H1 (cell line): ENCODE data around the gene VAV2. TPM values are rescaled to one million over a fixed set of nuclear protein-coding genes. Genes with fewer than 3 reads are reported as not detected.
A peak's percentile ranks its signal among the peaks of the same experiment; 100 is the strongest.

Source experiments
- CTCF ChIA-PET: fragments of 300-600 bp; sonication (Branson Sonifier 250); formaldehyde crosslinking; loops from one replicate; lab custom pipeline; 2021; ENCODE audit not compliant: partially characterized antibody; lab: Charles Lee
- POLR2A ChIA-PET: fragments of 300-600 bp; sonication (Branson Sonifier 250); formaldehyde crosslinking; loops from one replicate; lab custom pipeline; 2021; ENCODE audit warnings: inconsistent platforms; ENCODE audit not compliant: partially characterized antibody; lab: Charles Lee
- DNase-seq, 2 experiments: peaks; one replicate each; pipeline versions ENCODE4 v3.0.0 to v3.0.0-alpha.2; 2010 to 2022; ENCODE audit warnings: low spot score in 2 of 2, low read depth in 1 of 2, mixed read lengths in 1 of 2
- FAIRE-seq: peaks from 2 replicates; lab custom pipeline; 2011; peaks lifted over from hg19 to GRCh38; lab: Jason Lieb, UNC
- H2AFZ ChIP-seq: 2 replicates; pipeline ENCODE4 v1.8.1; 2012; ENCODE audit warnings: low read length, inconsistent platforms
- H2AK5ac ChIP-seq: 2 replicates; pipeline ENCODE4 v1.6.1; 2013; ENCODE audit warnings: low read depth, low read length
- H2BK120ac ChIP-seq: replicated peaks from 2 replicates; pipeline ENCODE3; 2013; ENCODE audit warnings: low read depth, low read length, inconsistent platforms
- H2BK12ac ChIP-seq: 2 replicates; pipeline ENCODE4 v1.6.1; 2013; ENCODE audit warnings: low read depth, low read length
- H2BK15ac ChIP-seq: 2 replicates; pipeline ENCODE4 v1.6.1; 2013; ENCODE audit warnings: low read length
- H2BK20ac ChIP-seq: 2 replicates; pipeline ENCODE4 v1.6.1; 2013; ENCODE audit warnings: low read length
- H2BK5ac ChIP-seq: 2 replicates; pipeline ENCODE4 v1.6.1; 2013; ENCODE audit warnings: low read depth, low read length
- H3K14ac ChIP-seq: 2 replicates; pipeline ENCODE4 v1.6.1; 2013; ENCODE audit warnings: inconsistent platforms; ENCODE audit not compliant: insufficient read length
- H3K18ac ChIP-seq: 2 replicates; pipeline ENCODE4 v1.6.1; 2013; ENCODE audit warnings: low read length; ENCODE audit errors: extremely low read depth
- H3K23ac ChIP-seq: 2 replicates; pipeline ENCODE4 v1.6.1; 2013; ENCODE audit warnings: inconsistent platforms; ENCODE audit not compliant: insufficient read length
- H3K23me2 ChIP-seq: 2 replicates; pipeline ENCODE4 v1.6.1; 2013; ENCODE audit warnings: low read depth, low read length
- H3K27ac ChIP-seq: 2 replicates; pipeline ENCODE4 v1.6.1; 2011; ENCODE audit warnings: low read depth, low read length, inconsistent platforms
- H3K27me3 ChIP-seq, 4 experiments: replicated peaks in 1 of 4; 1 replicate in 1 of 4; 2 replicates in 3 of 4; pipeline versions ENCODE4 v1.6.1 to v1.8.1; 2011 to 2013; ENCODE audit warnings: low read length in 3 of 4, mild to moderate bottlenecking in 3 of 4, inconsistent platforms in 2 of 4, mixed read lengths in 2 of 4, moderate library complexity in 1 of 4; ENCODE audit not compliant: control insufficient read depth in 3 of 4, insufficient read depth in 3 of 4; ENCODE audit errors: extremely low read depth in 1 of 4
- H3K36me3 ChIP-seq, 4 experiments: 2 replicates each; pipeline versions ENCODE4 v1.6.1 to v1.8.1; 2011 to 2013; ENCODE audit warnings: mild to moderate bottlenecking in 4 of 4, low read length in 3 of 4, moderate library complexity in 2 of 4, control low read depth in 1 of 4, inconsistent platforms in 1 of 4; ENCODE audit not compliant: insufficient read depth in 4 of 4, control insufficient read depth in 2 of 4
- H3K4ac ChIP-seq: replicated peaks from 2 replicates; pipeline ENCODE3; 2013; ENCODE audit warnings: low read length, low read depth, mixed read lengths, inconsistent platforms; ENCODE audit not compliant: insufficient read length
- H3K4me1 ChIP-seq, 4 experiments: replicated peaks in 1 of 4; 1 replicate in 1 of 4; 2 replicates in 3 of 4; pipeline versions ENCODE4 v1.6.1 to v1.8.1; 2011 to 2013; ENCODE audit warnings: low read length in 3 of 4, inconsistent platforms in 2 of 4, mixed read lengths in 1 of 4; ENCODE audit not compliant: insufficient read depth in 4 of 4, control insufficient read depth in 3 of 4
- H3K4me2 ChIP-seq, 2 experiments: 2 replicates each; pipeline versions ENCODE4 v1.6.1 to v1.8.1; 2011 to 2013; ENCODE audit warnings: low read depth in 2 of 2, low read length in 2 of 2, control low read depth in 1 of 2, inconsistent platforms in 1 of 2, mild to moderate bottlenecking in 1 of 2; ENCODE audit not compliant: insufficient read depth in 1 of 2
- H3K4me3 ChIP-seq, 4 experiments: fragments of 200-600, 300-600 bp in 1 of 4; sonication (generic), shearing (Covaris generic), sonication (Bioruptor Twin) in 1 of 4; 2 replicates each; pipeline versions ENCODE4 v1.5.1 to v1.8.1; 2011 to 2016; ENCODE audit warnings: low read length in 4 of 4, low read depth in 3 of 4, control low read depth in 2 of 4, inconsistent platforms in 2 of 4, mild to moderate bottlenecking in 2 of 4, mixed read lengths in 1 of 4, moderate library complexity in 1 of 4; ENCODE audit not compliant: insufficient read depth in 2 of 4; ENCODE audit errors: extremely low read depth in 1 of 4
- H3K56ac ChIP-seq: replicated peaks from 2 replicates; pipeline ENCODE3; 2013; ENCODE audit warnings: low read depth, mild to moderate bottlenecking, mixed read lengths, low read length, inconsistent platforms; ENCODE audit not compliant: insufficient read length
- H3K79me1 ChIP-seq: 2 replicates; pipeline ENCODE4 v1.6.1; 2013; ENCODE audit warnings: low read depth, low read length, control low read depth
- H3K79me2 ChIP-seq, 2 experiments: 2 replicates each; pipeline versions ENCODE4 v1.6.1 to v1.8.1; 2012 to 2013; ENCODE audit warnings: low read length in 2 of 2, mild to moderate bottlenecking in 2 of 2, inconsistent platforms in 1 of 2; ENCODE audit not compliant: insufficient read depth in 2 of 2, control insufficient read depth in 1 of 2
- H3K9ac ChIP-seq, 4 experiments: replicated peaks in 1 of 4; 1 replicate in 1 of 4; 2 replicates in 3 of 4; pipeline versions ENCODE4 v1.6.1 to v1.8.1; 2011 to 2013; ENCODE audit warnings: low read depth in 3 of 4, low read length in 3 of 4, control low read depth in 2 of 4, mild to moderate bottlenecking in 2 of 4, moderate library complexity in 2 of 4, inconsistent platforms in 1 of 4; ENCODE audit errors: extremely low read depth in 1 of 4
- H3K9me3 ChIP-seq, 2 experiments: 2 replicates each; pipeline versions ENCODE4 v1.6.1 to v1.8.1; 2012 to 2013; ENCODE audit warnings: mild to moderate bottlenecking in 2 of 2, moderate library complexity in 2 of 2, control low read depth in 1 of 2, inconsistent platforms in 1 of 2, low read depth in 1 of 2, low read length in 1 of 2, mixed read lengths in 1 of 2; ENCODE audit not compliant: insufficient read depth in 2 of 2
- H4K20me1 ChIP-seq, 2 experiments: replicated peaks in 1 of 2; 2 replicates each; pipeline versions ENCODE3 to v1.8.1; 2011 to 2013; ENCODE audit warnings: inconsistent platforms in 2 of 2, low read length in 2 of 2, mild to moderate bottlenecking in 1 of 2; ENCODE audit not compliant: insufficient read depth in 2 of 2, control insufficient read depth in 1 of 2
- H4K5ac ChIP-seq: 2 replicates; pipeline ENCODE4 v1.6.1; 2013; ENCODE audit warnings: low read length, low read depth, mixed read lengths, inconsistent platforms; ENCODE audit not compliant: insufficient read length
- H4K8ac ChIP-seq: 2 replicates; pipeline ENCODE4 v1.8.0; 2013; ENCODE audit warnings: mild to moderate bottlenecking, moderate library complexity, low read length, inconsistent platforms; ENCODE audit not compliant: insufficient read depth; ENCODE audit errors: extremely low read depth
- H4K91ac ChIP-seq: replicated peaks from 2 replicates; pipeline ENCODE3; 2013; ENCODE audit warnings: low read length, mixed read lengths, inconsistent platforms; ENCODE audit not compliant: insufficient read length
- BCL11A ChIP-seq, 2 experiments: IDR thresholded peaks; one replicate each; pipeline ENCODE4 v1.6.1; 2011; ENCODE audit warnings: low read depth in 2 of 2, low read length in 2 of 2, mild to moderate bottlenecking in 2 of 2
- HDAC6 ChIP-seq: IDR thresholded peaks from one replicate; pipeline ENCODE4 v1.7.1; 2012; ENCODE audit warnings: low read depth, mild to moderate bottlenecking, inconsistent platforms, low read length, moderate library complexity
- NANOG ChIP-seq: IDR thresholded peaks from 2 replicates; pipeline ENCODE4 v1.6.1; 2011; ENCODE audit warnings: low read length, low read depth, mild to moderate bottlenecking, inconsistent platforms; ENCODE audit not compliant: insufficient read depth, poor library complexity, severe bottlenecking
- WGBS, 2 experiments: shearing (Covaris generic) in 1 of 2; methylation state at CpG; one replicate each; pipeline versions ENCODE4 v1.1.6 to v1.1.7; 2013 to 2015; ENCODE audit warnings: low lambda C conversion rate in 2 of 2, mixed read lengths in 2 of 2, inconsistent platforms in 1 of 2, low coverage in 1 of 2, missing lambda C conversion rate in 1 of 2; ENCODE audit not compliant: insufficient replicate concordance in 2 of 2, insufficient coverage in 1 of 2, insufficient read length in 1 of 2; ENCODE audit errors: extremely low coverage in 1 of 2, missing lambda C conversion rate in 1 of 2; 5-methylcytosine and 5-hydroxymethylcytosine counted together
- polyA plus RNA-seq, 7 experiments: library from polyadenylated mRNA; depleted of rRNA in 3 of 7; stranded (reverse) in 5 of 7; unstranded in 2 of 7; fragments of >200 nt in 5 of 7; fragments of 200-250 nt in 2 of 7; gene quantifications; 1 replicate in 5 of 7; 2 replicates in 1 of 7; 4 replicates in 1 of 7; pipeline versions ENCODE4 v1.2.1 to v1.2.3, GENCODE V29; 2011 to 2013; ENCODE audit warnings: missing spikeins in 2 of 7, mixed read lengths in 2 of 7
- total RNA-seq: library from RNA; stranded (reverse); fragmentation: NEBNext Ultra II Directional; extraction: Animal tissue kit (Norgen Biotek cat#: 25700); gene quantifications from 2 replicates; pipeline ENCODE4 v1.2.1, GENCODE V29; 2021
- TF ChIP-seq, protein P1 (sequence below), 3 experiments: IDR thresholded peaks; 1 replicate in 2 of 3; 2 replicates in 1 of 3; pipeline versions ENCODE4 v1.5.1 to v1.6.1; 2011; ENCODE audit warnings: low read length in 3 of 3, mild to moderate bottlenecking in 3 of 3, inconsistent platforms in 2 of 3, low read depth in 1 of 3, moderate library complexity in 1 of 3; ENCODE audit not compliant: insufficient read depth in 1 of 3; ENCODE audit errors: control extremely low read depth in 1 of 3

VAV2 gene
- total and polyA plus RNA-seq, 2 of the 8 experiments (the other 6 are each of a cell fraction or from before 2014, with no cell fraction given): 13.6 to 37.6 TPM

DNA sequence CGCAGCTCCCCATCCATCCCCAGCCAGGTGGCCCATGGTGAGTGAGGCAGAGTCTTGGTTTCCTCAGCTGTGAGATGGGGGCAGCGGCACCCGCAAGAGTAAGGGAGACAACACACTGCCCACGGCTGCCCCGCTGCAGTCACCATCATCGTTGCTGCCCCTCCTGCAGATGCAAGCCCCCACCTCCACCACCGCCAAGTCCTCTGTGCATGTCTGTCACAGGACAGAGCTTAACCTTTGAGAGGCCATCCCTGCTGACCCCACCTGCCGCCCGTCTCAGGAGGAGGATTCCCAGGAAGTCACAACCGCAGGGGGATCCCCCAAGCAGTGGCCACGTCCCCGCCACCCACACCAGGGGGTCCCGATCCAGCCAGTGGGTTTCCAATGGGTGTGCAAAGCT lies 113.7 kb downstream of the VAV2 start:
- no peak overlapping the region for H3K9ac ChIP-seq
- peak overlapping the region; percentile 44; the same call in 1 of the 2 replicates for H2BK5ac ChIP-seq
- peaks cover 0 to 24% (median 14%) of the 10 kb centered on the region in 4 experiments; a peak in 6 of 7 replicates for H3K4me1 ChIP-seq
- no peak overlapping the region for H3K4me3 ChIP-seq
- POLR2A ChIA-PET: interaction anchor here (0.7 kb wide), 1 partner anchor 552 kb away, joined by 3 read pairs; no protein-coding TSS in a partner anchor
- H4K8ac ChIP-seq: peak overlapping the region; percentile 47
- no peak overlapping the region for H4K91ac ChIP-seq
- no peak overlapping the region for H3K23ac ChIP-seq
- peak overlapping the region; percentile 60; the same call in 1 of the 2 replicates for H2BK12ac ChIP-seq
- H2BK15ac ChIP-seq: no peak overlapping the region
- H3K36me3 ChIP-seq: no peaks in the 10 kb centered on the region
- CTCF ChIA-PET: interaction anchor here (0.9 to 4.2 kb wide), 7 partner anchors 11 to 136 kb away, joined by 3 to 16 read pairs (median 4); no protein-coding TSS in a partner anchor
- no peak overlapping the region for H3K56ac ChIP-seq
- no peak overlapping the region for H4K5ac ChIP-seq
- H2BK120ac ChIP-seq: no peak overlapping the region
- no peak overlapping the region for H3K4ac ChIP-seq
- H2AK5ac ChIP-seq: 0 out of 2 replicates have a peak overlapping the region, but pooled peaks have one; percentile 33
- FAIRE-seq (no peak), DNase-seq (no peak)
- H3K27me3 ChIP-seq: no peaks in the 10 kb centered on the region
- H4K20me1 ChIP-seq: peaks cover 5 to 14% of the 10 kb centered on the region in 2 experiments
- WGBS, 2 experiments: 95% methylated on average over 12 of the region's 13 CpGs; no CpG with 5 or more reads in 1 of the 2 experiments
- peaks cover 15% of the 10 kb centered on the region for H3K79me1 ChIP-seq
- no peak overlapping the region for H2BK20ac ChIP-seq
- no peak overlapping the region for H2AFZ ChIP-seq
- H3K18ac ChIP-seq: no peak overlapping the region; the same call in 1 of the 2 replicates
- H3K9me3 ChIP-seq: no peaks in the 10 kb centered on the region
- H3K14ac ChIP-seq: no peak overlapping the region
- no peak overlapping the region for H3K4me2 ChIP-seq
- H3K27ac ChIP-seq: no peak overlapping the region
- no peaks in the 10 kb centered on the region for H3K23me2 ChIP-seq
- H3K79me2 ChIP-seq: peaks cover 0 to 55% of the 10 kb centered on the region in 2 experiments; a peak in 2 of 4 replicates
- TF ChIP-seq BCL11A (IDR thresholded peaks at IDR 0.05; ENCODE audit: low read depth in 2 of 2, low read length in 2 of 2) (no peak), NANOG (no peak), HDAC6 (no peak)
- TF ChIP-seq, protein P1, sequence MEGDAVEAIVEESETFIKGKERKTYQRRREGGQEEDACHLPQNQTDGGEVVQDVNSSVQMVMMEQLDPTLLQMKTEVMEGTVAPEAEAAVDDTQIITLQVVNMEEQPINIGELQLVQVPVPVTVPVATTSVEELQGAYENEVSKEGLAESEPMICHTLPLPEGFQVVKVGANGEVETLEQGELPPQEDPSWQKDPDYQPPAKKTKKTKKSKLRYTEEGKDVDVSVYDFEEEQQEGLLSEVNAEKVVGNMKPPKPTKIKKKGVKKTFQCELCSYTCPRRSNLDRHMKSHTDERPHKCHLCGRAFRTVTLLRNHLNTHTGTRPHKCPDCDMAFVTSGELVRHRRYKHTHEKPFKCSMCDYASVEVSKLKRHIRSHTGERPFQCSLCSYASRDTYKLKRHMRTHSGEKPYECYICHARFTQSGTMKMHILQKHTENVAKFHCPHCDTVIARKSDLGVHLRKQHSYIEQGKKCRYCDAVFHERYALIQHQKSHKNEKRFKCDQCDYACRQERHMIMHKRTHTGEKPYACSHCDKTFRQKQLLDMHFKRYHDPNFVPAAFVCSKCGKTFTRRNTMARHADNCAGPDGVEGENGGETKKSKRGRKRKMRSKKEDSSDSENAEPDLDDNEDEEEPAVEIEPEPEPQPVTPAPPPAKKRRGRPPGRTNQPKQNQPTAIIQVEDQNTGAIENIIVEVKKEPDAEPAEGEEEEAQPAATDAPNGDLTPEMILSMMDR (IDR thresholded peaks at IDR 0.05; ENCODE audit: control extremely low read depth in 1 of 3, insufficient read depth in 1 of 3, low read depth in 1 of 3, low read length in 3 of 3): no peak
